Mesodermal cell (in vitro differentiated cells): ENCODE measurements around the gene FLRT2.

Experiments
- H3K27ac ChIP-seq: 2 replicates; pipeline ENCODE4 v1.7.0; 2013; ENCODE audit warnings: mild to moderate bottlenecking, low read depth, low read length, moderate library complexity; ENCODE audit not compliant: severe bottlenecking
- H3K36me3 ChIP-seq: 2 replicates; pipeline ENCODE4 v1.7.1; 2013; ENCODE audit warnings: mild to moderate bottlenecking, low read length, moderate library complexity; ENCODE audit not compliant: control insufficient read depth, insufficient read depth
- H3K4me1 ChIP-seq: one replicate; pipeline ENCODE4 v1.7.1; 2013; ENCODE audit warnings: mild to moderate bottlenecking, low read length; ENCODE audit not compliant: insufficient read depth, control insufficient read depth, poor library complexity, severe bottlenecking
- H3K4me3 ChIP-seq: 2 replicates; pipeline ENCODE4 v1.7.0; 2013; ENCODE audit warnings: low read length, control low read depth, mild to moderate bottlenecking; ENCODE audit not compliant: insufficient read depth, poor library complexity, severe bottlenecking; ENCODE audit errors: extremely low read depth
- H3K9me3 ChIP-seq: 2 replicates; pipeline ENCODE4 v1.7.1; 2013; ENCODE audit warnings: mild to moderate bottlenecking, low read length, moderate library complexity; ENCODE audit not compliant: control insufficient read depth
- WGBS, 2 experiments: methylation state at CpG; one replicate each; pipeline ENCODE4 v1.1.5; 2013; ENCODE audit warnings: missing lambda C conversion rate in 2 of 2; ENCODE audit not compliant: insufficient coverage in 2 of 2; 5-methylcytosine and 5-hydroxymethylcytosine counted together

The FLRT2 gene

DNA sequence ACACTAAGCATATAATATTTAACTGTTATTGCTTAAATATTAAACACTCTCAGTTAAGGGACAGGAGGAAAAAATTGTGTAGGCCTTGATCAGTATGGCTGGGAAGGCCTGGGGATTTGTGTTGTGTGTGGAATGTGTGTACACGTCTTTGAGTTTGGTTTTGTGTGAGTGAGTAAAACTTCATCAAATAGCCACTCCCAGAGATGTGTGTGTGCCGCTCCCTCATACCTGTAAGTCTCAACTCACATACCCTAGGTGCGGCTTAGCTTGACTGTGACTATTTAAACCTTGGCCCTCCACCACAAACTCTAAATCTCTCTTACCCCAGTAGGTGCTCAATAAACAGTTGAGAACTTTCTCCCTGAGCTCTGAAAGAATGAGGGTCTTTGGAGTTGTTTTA is 64.3 kb downstream of the FLRT2 start:
- Histone ChIP-seq H3K4me3 (no peak overlapping the region), H3K27ac (no peak overlapping the region), H3K36me3 (peaks cover 39% of the 10 kb centered on the region), H3K4me1 (peaks cover 13% of the 10 kb centered on the region), H3K9me3 (peaks cover 9% of the 10 kb centered on the region)
- WGBS, 2 experiments = no CpG with 5 or more reads among the region's 3 CpGs

- no peak overlapping the region for H3K27ac ChIP-seq
- H3K9me3 ChIP-seq = no peaks in the 10 kb centered on the region
- WGBS, 2 experiments = 92% methylated on average over 9 to 10 of the region's 10 CpGs
- H3K36me3 ChIP-seq = peaks cover 35% of the 10 kb centered on the region
- H3K4me3 ChIP-seq = no peak overlapping the region
- peaks cover 8% of the 10 kb centered on the region for H3K4me1 ChIP-seq
These were observed 66.0 kb downstream of the FLRT2 start for GRCh38 chr14:85595981-85596380.

GRCh38 chr14:85596562-85596961 is 66.6 kb downstream of the FLRT2 start:
- Histone ChIP-seq H3K4me3 (no peak overlapping the region), H3K36me3 (peaks cover 35% of the 10 kb centered on the region), H3K9me3 (no peaks in the 10 kb centered on the region), H3K4me1 (peaks cover 4% of the 10 kb centered on the region), H3K27ac (no peak overlapping the region)
- WGBS, 2 experiments = 95 to 100% methylated on average over 1 to 3 of the region's 4 CpGs

GRCh38 chr14:85597701-85598100 is 67.8 kb downstream of the FLRT2 start:
- Histone ChIP-seq H3K27ac (no peak overlapping the region), H3K36me3 (peaks cover 40% of the 10 kb centered on the region), H3K4me3 (no peak overlapping the region), H3K9me3 (no peaks in the 10 kb centered on the region), H3K4me1 (peaks cover 4% of the 10 kb centered on the region)
- WGBS, 2 experiments = 87 to 92% methylated on average over 2 of the region's 3 CpGs

DNA sequence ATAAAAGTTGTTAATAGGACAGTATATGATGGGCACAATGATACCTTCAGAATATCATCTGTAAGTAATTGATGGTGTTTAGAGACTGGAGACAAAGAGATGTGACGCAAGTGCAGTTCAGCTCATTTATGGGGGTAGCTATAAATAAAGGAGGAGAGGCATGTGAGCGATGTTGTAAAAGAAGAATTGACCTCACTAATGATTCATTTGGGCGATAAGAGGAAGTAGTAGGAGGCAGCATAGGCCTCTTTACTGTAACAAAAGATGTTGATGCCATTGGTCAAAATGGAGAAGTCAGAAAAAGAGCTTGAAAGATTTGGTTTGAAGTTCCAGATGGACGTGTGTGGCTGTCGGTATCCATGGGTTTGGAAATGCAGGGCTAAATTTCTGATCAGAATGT is 70.0 kb downstream of the FLRT2 start:
- H3K27ac ChIP-seq = no peak overlapping the region
- 89 to 90% methylated on average over 5 of the region's 5 CpGs for WGBS, 2 experiments

GRCh38 chr14:85601246-85601645 is 71.3 kb downstream of the FLRT2 start:
- peaks cover 38% of the 10 kb centered on the region for H3K36me3 ChIP-seq
- no peak overlapping the region for H3K4me3 ChIP-seq
- no peaks in the 10 kb centered on the region for H3K4me1 ChIP-seq
- WGBS, 2 experiments = 80 to 88% methylated on average over 1 of the region's 1 CpG
- no peak overlapping the region for H3K27ac ChIP-seq
- H3K9me3 ChIP-seq = no peaks in the 10 kb centered on the region

More for the DNA sequence above, 70.0 kb downstream of the FLRT2 start:
- Histone ChIP-seq H3K9me3 (no peaks in the 10 kb centered on the region), H3K36me3 (peaks cover 37% of the 10 kb centered on the region), H3K4me1 (peaks cover 4% of the 10 kb centered on the region), H3K4me3 (no peak overlapping the region)

- H3K27ac ChIP-seq = no peak overlapping the region
- peaks cover 35% of the 10 kb centered on the region for H3K36me3 ChIP-seq
- WGBS, 2 experiments = no CpG with 5 or more reads among the region's 1 CpG
- no peaks in the 10 kb centered on the region for H3K4me1 ChIP-seq
- no peak overlapping the region for H3K4me3 ChIP-seq
- no peaks in the 10 kb centered on the region for H3K9me3 ChIP-seq
These were observed 71.7 kb downstream of the FLRT2 start for GRCh38 chr14:85601690-85602089.

- H3K27ac ChIP-seq = no peak overlapping the region
- H3K9me3 ChIP-seq = no peaks in the 10 kb centered on the region
- peaks cover 5% of the 10 kb centered on the region for H3K4me1 ChIP-seq
- peaks cover 34% of the 10 kb centered on the region for H3K36me3 ChIP-seq
- no peak overlapping the region for H3K4me3 ChIP-seq
- 81 to 92% methylated on average over 6 of the region's 6 CpGs for WGBS, 2 experiments
These were observed 72.4 kb downstream of the FLRT2 start for GRCh38 chr14:85602345-85602744.

GRCh38 chr14:85604021-85604420 is 74.1 kb downstream of the FLRT2 start:
- Histone ChIP-seq H3K9me3 (no peaks in the 10 kb centered on the region), H3K4me1 (peaks cover 10% of the 10 kb centered on the region), H3K4me3 (no peak overlapping the region), H3K27ac (no peak overlapping the region), H3K36me3 (peaks cover 35% of the 10 kb centered on the region)
- WGBS, 2 experiments = 92 to 100% methylated on average over 1 to 3 of the region's 4 CpGs

DNA sequence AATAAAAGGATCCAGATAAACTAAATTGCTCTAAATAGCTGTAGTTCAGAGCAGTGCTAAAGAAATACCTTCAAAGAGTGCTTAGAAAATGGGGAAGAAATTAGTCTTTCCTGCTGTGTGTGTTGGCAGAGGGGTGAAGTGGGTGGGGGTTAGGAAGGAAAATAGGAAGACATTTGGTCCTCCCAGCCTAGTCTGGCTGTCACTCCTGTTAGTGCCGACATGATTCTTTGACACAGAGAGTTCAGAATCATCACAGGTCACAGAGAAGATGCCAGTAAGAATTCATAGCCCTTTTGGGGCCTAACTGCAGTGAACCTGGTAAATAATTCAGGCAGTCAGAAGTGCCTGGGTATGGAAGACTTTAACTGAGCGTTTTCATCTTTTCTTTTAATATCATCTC is 74.8 kb downstream of the FLRT2 start:
- WGBS, 2 experiments = 63 to 86% methylated on average over 1 of the region's 2 CpGs
- H3K36me3 ChIP-seq = peaks cover 39% of the 10 kb centered on the region
- no peak overlapping the region for H3K27ac ChIP-seq

DNA sequence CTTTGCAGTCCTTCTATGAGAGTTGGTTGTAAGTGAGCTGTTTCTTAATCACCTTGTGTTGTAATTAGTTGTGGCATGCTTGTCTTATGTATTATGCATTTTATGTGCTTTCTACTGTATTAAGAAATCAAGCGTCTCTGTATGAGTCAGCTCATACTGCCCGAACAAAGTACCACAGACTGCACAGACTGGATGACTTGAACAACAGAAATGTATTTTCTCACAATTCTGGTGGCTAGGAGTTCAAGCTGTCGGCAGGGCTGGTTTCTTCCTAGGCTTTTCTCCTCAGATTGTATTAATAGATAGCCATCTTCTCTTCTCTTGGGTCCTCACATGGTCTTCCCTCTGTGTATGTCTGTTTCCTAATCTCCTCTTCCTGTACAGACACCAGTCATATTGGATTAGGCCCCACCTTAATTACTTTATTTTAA is 77.7 kb downstream of the FLRT2 start:
- peaks cover 12% of the 10 kb centered on the region for H3K4me1 ChIP-seq
- 80 to 89% methylated on average over 1 to 2 of the region's 3 CpGs for WGBS, 2 experiments
- H3K36me3 ChIP-seq = peaks cover 38% of the 10 kb centered on the region
- H3K27ac ChIP-seq = no peak overlapping the region
- H3K4me3 ChIP-seq = no peak overlapping the region
- no peaks in the 10 kb centered on the region for H3K9me3 ChIP-seq

More for the DNA sequence above, 74.8 kb downstream of the FLRT2 start:
- Histone ChIP-seq H3K9me3 (no peaks in the 10 kb centered on the region), H3K4me1 (peaks cover 10% of the 10 kb centered on the region), H3K4me3 (no peak overlapping the region)
